Measurements from ENCODE around the gene LIPE. TPM values are rescaled to one million over a fixed set of nuclear protein-coding genes. Genes with fewer than 3 reads are reported as not detected.

Gene LIPE
- total RNA-seq, 4 donors from 2014 or later: 33.9 to 82.6 (median 51.5) TPM

DNA sequence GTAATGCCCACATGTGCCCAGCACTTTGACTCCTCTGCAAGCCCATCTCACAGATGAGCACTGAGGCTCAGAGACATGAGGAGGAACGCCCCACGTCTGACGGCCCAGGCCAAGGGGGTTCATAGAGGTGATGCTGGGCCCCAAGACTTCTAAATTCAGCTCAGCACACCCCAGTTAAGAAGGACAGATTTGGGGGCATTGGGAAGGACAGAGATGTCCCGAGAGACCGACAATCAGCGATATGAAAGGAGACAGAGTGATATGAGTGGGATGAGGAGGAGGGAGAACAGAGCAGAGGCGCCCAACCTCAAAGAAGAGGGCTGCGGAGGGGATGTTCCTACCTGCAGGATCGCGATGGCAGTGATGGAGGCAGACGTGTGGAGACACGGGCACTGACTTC is 37.3 kb downstream of the LIPE start, which contains the start of gene CNFN:
TSS of gene CNFN (minus strand) at position 399 of the 400 bp plus-strand sequence. CDS start 1,260 bp downstream, outside the sequence.
- Histone ChIP-seq H3K27me3 (peaks cover 21% of the 10 kb centered on the region), H3K27ac (no peak within 1 kb of the TSS), H3K4me3 (no peak within 1 kb of the TSS), H3K9me3 (no peaks in the 10 kb centered on the region), H3K4me1 (peaks cover 11% of the 10 kb centered on the region), H3K36me3 (no peaks in the 10 kb centered on the region)
- DNase-seq (ENCODE audit: low spot score in 2 of 2): no peak
- WGBS: 43% methylated on average over 12 of the region's 12 CpGs
- TF ChIP-seq POLR2AphosphoS5 (IDR thresholded peaks at IDR 0.05) (no peak), EP300 (IDR thresholded peaks at IDR 0.05) (no peak), POLR2A (IDR thresholded peaks at IDR 0.05) (no peak)
- TF ChIP-seq, protein P1, sequence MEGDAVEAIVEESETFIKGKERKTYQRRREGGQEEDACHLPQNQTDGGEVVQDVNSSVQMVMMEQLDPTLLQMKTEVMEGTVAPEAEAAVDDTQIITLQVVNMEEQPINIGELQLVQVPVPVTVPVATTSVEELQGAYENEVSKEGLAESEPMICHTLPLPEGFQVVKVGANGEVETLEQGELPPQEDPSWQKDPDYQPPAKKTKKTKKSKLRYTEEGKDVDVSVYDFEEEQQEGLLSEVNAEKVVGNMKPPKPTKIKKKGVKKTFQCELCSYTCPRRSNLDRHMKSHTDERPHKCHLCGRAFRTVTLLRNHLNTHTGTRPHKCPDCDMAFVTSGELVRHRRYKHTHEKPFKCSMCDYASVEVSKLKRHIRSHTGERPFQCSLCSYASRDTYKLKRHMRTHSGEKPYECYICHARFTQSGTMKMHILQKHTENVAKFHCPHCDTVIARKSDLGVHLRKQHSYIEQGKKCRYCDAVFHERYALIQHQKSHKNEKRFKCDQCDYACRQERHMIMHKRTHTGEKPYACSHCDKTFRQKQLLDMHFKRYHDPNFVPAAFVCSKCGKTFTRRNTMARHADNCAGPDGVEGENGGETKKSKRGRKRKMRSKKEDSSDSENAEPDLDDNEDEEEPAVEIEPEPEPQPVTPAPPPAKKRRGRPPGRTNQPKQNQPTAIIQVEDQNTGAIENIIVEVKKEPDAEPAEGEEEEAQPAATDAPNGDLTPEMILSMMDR (IDR thresholded peaks at IDR 0.05): no peak

DNA sequence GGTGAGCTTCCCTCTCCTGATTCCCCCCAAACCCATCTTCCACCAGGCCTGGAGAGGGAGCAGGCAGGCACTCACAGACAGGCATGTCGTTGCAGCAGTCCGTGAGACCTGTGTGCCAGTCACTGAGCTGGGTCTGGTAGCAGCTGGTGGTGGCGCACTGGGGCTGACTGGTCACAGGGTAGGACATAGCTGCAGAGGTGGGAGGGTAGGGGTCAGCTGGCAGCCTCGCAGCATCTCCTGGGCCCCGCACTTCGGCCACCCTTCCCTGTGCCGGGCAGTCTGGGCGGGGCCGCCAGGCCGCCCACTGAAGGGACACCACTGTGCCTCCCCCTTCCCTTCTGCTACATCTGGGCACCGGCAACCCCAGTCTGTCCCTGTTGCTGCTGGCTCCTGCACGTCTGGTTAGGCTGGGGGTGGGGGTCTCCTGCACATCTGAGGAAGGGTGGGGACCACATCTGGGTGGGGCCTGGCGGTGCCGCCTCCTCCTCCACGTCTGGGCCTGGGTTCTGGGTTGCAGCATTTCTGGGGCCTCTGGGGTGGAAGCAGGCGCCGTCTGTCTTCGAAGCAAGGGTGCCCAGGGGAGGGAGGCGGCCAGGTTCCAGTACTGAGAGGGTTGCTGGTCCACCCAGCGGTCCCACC is 38.2 kb downstream of the LIPE start:
- no peak for DNase-seq (ENCODE audit: low spot score in 2 of 2)
- peaks cover 11% of the 10 kb centered on the region for H3K4me1 ChIP-seq
- no peaks in the 10 kb centered on the region for H3K9me3 ChIP-seq
- TF ChIP-seq POLR2AphosphoS5 (IDR thresholded peaks at IDR 0.05) (no peak), POLR2A (IDR thresholded peaks at IDR 0.05) (no peak), EP300 (IDR thresholded peaks at IDR 0.05) (no peak)
- TF ChIP-seq, protein P1 (IDR thresholded peaks at IDR 0.05): no peak
- H3K27me3 ChIP-seq: peaks cover 21% of the 10 kb centered on the region
- 67% methylated on average over 20 of the region's 20 CpGs for WGBS
- H3K36me3 ChIP-seq: no peaks in the 10 kb centered on the region
- no peak overlapping the region for H3K4me3 ChIP-seq
- no peak overlapping the region for H3K27ac ChIP-seq

DNA sequence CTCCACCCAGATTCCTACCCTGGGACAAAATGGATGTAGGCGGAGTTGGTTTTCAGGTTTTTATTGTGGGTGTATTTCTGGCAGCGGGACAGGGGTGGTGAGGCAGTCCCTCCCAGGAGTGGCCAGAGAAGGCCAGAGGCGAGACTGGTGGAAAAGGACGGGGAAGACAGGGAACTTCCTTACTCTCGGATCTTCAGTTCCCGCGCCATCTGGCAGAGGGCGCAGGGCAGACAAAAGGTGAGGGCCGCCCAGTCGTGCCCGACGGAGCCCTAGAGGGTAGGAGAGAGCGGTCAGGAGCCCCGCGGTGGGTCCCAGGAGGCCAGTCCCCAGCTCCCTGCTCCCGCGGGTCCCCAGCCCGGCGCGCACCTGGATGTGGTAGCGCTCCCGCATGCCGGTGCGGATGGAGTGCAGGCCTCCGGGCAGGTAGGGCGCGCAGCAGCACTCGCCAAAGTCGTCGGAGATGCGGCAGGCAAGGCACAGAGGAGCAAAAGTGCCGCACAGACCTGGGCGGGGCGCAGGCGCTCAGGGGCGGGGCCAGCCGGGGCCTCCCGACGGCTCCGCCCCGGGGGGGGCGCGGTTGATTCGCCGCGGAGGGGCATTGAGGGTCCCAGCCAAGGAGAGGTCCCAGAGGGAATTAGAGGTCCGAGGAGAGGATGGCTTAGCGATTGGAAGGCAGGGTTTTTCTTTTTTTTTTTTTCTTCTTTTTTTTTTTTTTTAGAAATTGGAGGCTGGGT is 40.0 kb downstream of the LIPE start:
- no peaks in the 10 kb centered on the region for H3K36me3 ChIP-seq
- H3K4me3 ChIP-seq: peak overlapping the region; percentile 49
- DNase-seq (ENCODE audit: low spot score in 2 of 2): peak in 1 of 2 donors; percentile 79
- H3K27ac ChIP-seq: peak overlapping the region; percentile 54
- no peaks in the 10 kb centered on the region for H3K9me3 ChIP-seq
- peaks cover 11% of the 10 kb centered on the region for H3K4me1 ChIP-seq
- WGBS: 2% methylated on average over 43 of the region's 48 CpGs
- TF ChIP-seq, protein P1 (IDR thresholded peaks at IDR 0.05): peak; percentile 10 to 60
- no peak for TF ChIP-seq POLR2A (IDR thresholded peaks at IDR 0.05)
- TF ChIP-seq POLR2AphosphoS5 (IDR thresholded peaks at IDR 0.05): no peak
- peaks cover 28% of the 10 kb centered on the region for H3K27me3 ChIP-seq

DNA sequence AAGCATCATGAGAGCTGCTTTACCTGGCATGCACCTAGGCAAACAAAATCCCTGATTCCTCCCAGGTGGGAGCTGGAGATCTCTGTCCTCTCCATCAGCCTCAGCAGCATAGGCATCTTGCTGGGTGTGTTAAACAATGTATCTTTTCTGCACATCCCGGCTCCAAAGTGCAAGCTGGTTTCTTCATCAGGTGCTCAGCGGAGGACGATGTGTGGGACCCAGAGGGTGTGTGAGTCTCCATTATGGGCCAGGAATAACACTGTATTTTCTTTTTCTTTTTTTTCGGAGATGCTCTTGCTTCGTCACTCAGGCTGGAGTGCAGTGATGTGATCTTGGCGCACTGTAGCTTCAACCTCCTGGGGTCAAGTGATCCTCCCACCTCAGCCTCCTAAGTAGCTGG is 47.0 kb downstream of the LIPE start:
- H3K36me3 ChIP-seq: peaks cover 17% of the 10 kb centered on the region
- DNase-seq (ENCODE audit: low spot score in 2 of 2): no peak
- no peaks in the 10 kb centered on the region for H3K4me1 ChIP-seq
- H3K27me3 ChIP-seq: peaks cover 12% of the 10 kb centered on the region
- 83% methylated on average over 6 of the region's 6 CpGs for WGBS
- no peak overlapping the region for H3K4me3 ChIP-seq
- no peaks in the 10 kb centered on the region for H3K9me3 ChIP-seq
- H3K27ac ChIP-seq: no peak overlapping the region
- TF ChIP-seq, protein P1 (IDR thresholded peaks at IDR 0.05): no peak
- no peak for TF ChIP-seq EP300 (IDR thresholded peaks at IDR 0.05)
- TF ChIP-seq POLR2AphosphoS5 (IDR thresholded peaks at IDR 0.05): no peak
- TF ChIP-seq POLR2A (IDR thresholded peaks at IDR 0.05): no peak
